NAMALWA (cell line): Measurements from ENCODE around the gene MUC5AC.
A peak's percentile ranks its signal among the peaks of the same experiment; 100 is the strongest.

Experiments used
- DNase-seq: peaks from one replicate; pipeline ENCODE4 v3.0.0-alpha.2; 2015; ENCODE audit warnings: low spot score

The MUC5AC gene

DNA sequence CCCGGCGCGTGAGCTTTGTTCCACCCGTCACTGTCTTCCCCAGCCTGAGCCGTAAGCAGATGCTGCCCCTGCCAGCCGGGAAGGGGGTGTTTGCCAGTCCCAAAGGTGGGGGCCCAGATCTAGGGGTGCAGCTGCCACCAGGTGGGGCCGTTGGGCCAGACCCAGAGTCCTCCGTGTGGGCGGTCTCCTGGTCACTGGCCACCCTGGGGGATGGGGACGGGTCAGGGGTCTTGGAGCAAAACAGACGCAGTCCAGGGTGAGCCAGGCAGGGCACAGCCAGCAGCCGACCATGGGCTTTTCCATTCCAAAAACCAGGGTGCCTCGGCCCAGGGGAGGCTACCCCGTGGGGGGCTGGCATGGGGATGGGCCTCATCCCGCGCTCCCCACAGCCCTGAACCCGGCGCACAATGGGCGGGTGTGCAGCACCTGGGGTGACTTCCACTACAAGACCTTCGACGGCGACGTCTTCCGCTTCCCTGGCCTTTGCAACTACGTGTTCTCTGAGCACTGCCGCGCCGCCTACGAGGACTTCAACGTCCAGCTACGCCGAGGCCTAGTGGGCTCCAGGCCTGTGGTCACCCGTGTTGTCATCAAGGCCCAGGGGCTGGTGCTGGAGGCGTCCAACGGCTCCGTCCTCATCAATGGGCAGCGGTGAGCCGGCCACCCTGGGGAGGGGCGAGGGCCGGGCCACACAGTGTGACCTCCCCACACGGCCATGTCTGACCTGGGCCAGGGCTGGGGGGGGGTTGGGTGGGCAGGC lies 68.7 kb downstream of the MUC5AC start:
- DNase-seq = no peak

DNA sequence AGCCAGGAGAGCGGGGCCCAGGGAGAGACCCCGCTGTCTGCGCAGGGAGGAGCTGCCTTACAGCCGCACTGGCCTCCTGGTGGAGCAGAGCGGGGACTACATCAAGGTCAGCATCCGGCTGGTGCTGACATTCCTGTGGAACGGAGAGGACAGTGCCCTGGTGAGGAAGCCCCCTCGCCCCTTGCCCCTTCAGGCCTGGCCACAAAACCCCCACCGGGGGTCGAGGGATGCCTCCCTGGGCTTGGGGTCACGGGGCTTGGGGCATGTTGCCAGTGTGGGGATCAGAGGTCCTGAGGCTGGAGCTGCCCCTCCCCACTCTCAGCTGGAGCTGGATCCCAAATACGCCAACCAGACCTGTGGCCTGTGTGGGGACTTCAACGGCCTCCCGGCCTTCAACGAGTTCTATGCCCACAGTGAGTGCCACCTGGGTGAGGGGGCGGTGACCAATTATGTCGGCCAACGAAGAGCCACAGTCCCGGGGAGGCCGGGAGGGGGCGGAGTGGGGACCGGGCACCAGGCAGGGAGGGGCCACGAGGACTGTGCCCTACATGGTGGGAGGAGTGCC lies 69.3 kb downstream of the MUC5AC start:
- no peak for DNase-seq

DNA sequence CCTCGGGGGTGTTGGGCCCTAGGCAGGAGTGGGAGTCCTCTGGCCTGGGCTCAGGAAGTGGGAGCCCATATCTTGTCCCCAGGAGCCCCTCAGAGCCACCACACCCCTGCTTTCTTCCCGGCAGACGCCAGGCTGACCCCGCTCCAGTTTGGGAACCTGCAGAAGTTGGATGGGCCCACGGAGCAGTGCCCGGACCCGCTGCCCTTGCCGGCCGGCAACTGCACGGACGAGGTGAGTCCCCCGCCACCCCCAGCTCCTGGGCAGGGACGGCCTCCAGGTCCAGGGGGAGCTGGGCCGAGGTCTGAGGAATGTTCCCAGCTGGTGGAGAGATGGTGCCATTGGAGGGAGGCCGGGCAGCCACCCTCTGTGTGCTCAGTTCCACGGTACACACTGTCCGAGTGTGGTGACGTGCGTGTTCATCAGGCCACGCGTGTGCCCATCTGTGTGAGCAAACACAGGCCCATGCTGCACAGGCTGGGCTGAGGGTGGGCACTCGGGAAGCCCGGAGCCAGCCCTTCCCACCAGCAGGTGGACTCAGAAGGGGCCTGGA lies 69.9 kb downstream of the MUC5AC start:
- no peak for DNase-seq

DNA sequence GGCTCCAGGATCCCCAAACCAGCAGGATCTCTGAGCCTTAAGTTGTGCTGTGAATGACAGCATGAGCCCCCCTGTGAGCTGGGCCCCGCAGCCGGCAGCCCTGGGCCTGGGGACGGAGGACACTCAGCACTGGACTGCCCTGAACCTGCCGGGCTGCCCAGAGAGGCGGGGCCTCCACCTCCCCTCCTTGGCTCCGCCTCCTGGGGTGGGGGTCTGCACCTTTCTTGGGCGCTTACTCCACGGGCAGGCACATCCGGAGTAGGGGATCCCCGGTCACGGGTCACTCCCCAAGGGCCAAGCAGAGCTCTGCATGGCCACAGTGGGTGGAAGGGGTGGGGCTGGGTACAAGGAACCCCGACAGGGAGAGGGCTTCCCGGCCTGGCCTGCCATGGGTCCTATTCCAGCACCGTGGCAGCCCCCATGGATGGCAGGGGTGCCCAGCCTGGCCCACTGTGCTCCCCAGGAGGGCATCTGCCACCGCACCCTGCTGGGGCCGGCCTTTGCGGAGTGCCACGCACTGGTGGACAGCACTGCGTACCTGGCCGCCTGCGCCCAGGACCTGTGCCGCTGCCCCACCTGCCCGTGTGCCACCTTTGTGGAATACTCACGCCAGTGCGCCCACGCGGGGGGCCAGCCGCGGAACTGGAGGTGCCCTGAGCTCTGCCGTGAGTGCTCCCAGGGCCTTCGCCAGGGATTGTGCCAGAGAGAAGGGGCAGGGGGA lies 70.5 kb downstream of the MUC5AC start:
- DNase-seq = no peak

DNA sequence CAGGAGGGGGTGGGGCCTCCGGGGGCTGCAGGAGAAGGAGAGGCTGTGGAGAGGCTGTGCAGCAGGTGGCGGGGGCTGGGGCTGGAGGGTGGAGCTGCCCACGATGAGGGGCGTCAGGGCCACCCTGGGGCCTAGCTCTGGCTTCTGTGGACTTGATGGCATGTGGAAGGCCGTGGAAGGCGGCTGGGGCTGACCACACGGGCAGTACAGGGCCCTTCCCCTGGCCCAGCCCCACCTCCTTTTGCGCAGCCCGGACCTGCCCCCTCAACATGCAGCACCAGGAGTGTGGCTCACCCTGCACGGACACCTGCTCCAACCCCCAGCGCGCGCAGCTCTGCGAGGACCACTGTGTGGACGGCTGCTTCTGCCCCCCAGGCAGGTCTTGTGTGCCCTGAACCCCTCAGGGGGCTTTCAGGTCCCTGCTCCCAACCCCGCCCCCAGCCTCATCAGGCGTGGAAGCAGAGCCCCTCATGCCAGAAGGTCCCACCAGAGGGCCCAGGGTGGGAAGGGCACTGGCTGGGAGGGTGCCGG lies 71.2 kb downstream of the MUC5AC start:
- DNase-seq = no peak

DNA sequence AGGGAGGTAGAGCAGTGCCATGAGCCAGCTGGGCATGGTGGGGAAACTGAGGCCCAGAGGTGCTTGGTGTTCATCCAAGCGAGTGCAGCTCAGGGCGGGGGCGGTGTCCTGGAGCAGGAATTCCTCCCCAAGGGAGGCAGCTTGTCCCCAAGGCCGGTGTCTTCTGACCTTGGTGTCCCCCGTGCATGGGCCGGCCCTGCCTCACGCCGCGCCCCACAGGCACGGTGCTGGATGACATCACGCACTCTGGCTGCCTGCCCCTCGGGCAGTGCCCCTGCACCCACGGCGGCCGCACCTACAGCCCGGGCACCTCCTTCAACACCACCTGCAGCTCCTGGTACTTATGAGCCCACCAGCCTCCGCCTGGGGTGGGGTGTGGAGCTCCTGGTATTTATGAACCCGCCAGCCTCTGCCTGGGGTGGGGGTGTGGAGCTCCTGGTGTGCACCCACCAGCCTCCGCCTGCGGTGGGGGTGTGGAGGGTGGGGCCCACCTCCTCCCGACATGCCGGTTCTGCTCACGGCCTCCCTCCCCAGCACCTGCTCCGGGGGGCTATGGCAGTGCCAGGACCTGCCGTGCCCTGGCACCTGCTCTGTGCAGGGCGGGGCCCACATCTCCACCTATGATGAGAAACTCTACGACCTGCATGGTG lies 71.8 kb downstream of the MUC5AC start:
- no peak for DNase-seq

DNA sequence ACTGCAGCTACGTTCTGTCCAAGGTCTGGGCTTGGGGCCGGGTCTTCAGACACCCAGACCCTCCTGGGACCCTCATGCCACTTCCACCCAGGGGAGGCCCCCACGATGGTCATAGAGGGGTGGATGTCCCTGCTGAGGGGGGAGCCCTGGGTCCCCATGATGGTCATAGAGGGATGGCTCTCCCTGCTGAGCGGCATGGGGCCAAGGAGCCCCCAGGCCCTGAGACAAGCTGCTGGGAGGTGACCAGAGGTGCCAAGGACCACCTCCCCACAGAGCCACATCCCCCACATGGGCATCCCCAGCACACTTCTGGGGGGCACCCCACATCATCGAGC lies 72.3 kb downstream of the MUC5AC start:
- no peak for DNase-seq

DNA sequence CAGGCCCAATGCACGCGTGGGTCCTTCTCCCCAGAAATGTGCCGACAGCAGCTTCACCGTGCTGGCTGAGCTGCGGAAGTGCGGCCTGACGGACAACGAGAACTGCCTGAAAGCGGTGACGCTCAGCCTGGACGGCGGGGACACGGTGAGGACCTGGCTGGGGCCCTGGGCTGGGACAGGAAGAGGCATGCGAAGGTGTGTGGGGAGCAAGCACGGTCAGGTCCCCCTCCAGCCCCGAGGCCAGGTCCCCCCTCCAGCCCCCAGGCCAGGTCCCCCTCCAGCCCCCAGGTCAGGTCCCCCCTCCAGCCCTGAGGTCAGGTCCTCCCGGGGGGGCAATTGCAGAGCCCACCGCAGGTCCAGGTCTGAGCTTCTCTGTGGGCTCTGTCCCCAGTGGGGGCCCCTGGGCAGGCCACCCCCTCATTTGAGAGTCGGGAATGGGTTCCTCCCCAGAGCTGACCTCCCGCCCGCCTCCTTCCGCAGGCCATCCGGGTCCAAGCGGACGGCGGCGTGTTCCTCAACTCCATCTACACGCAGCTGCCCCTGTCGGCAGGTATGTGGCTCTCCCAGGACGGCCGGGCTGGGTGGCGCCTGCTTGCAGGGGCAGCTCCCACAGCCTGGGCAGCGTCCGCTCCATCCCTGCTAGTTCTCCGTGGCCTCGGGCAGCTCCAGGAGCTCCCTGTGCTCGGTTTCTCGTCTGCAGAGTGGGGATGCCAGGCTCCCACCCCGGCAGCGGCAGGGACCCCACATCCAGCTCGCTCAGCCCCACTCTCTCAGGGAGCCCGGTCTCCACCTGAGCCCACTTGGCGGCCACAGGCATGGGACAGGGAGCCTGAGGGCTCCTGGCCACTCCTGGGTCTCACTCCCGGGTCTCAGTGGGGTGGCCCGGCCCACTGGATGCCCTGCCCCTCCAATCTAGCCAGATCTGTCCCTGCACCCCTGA lies 73.0 kb downstream of the MUC5AC start:
- DNase-seq = no peak

DNA sequence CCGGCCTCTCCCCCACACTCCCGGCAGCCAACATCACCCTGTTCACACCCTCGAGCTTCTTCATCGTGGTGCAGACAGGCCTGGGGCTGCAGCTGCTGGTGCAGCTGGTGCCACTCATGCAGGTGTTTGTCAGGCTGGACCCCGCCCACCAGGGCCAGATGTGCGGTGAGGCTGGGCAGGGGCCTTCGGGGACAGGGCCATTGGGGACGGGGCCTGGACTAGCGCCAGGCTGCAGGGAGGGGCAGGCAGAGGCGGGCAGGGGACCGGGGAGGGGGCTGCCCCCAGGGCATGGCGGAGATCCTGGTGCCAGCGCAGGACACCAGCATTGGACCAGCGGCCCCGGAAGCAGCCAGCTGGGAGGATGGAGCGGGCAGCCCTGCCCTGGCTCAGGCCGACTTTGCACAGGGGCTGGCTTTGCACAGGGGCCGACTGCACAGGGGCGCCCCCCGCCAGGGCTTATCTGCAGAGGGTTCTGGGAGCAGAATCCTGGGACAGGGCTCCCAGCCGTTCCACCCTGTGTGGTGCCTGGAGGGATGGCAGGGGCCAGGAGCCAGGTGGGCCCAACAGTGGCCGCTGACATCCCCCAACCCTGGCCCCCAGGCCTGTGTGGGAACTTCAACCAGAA lies 73.8 kb downstream of the MUC5AC start:
- DNase-seq = peak; percentile 47

DNA sequence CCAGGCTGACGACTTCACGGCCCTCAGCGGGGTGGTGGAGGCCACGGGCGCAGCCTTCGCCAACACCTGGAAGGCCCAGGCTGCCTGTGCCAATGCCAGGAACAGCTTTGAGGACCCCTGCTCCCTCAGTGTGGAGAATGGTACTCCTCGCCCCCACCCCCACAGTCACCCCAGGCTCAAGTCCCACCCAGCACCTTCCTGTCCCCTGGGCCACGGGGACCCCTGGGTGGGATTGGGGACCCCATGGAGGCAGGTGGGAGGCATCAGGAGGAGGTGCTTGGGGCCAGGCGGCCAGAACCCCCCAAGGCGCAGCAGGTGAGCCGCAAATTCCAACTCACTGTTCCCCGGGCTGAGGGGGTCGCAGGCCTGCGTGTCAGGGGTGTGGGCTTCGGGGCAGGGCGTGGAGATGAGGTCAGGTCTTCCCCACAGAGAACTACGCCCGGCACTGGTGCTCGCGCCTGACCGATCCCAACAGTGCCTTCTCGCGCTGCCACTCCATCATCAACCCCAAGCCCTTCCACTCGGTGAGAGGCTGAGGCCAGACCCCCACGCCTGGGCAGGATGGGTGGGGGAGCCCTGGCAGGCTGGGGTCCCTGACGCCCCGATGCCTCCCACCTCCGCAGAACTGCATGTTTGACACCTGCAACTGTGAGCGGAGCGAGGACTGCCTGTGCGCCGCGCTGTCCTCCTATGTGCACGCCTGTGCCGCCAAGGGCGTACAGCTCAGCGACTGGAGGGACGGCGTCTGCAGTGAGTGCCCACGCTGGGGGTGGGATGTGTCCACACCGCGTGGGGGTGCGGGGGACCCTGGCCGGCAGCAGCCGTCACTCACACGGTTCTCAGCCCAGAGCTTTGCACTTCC lies 74.5 kb downstream of the MUC5AC start:
- DNase-seq = no peak

DNA sequence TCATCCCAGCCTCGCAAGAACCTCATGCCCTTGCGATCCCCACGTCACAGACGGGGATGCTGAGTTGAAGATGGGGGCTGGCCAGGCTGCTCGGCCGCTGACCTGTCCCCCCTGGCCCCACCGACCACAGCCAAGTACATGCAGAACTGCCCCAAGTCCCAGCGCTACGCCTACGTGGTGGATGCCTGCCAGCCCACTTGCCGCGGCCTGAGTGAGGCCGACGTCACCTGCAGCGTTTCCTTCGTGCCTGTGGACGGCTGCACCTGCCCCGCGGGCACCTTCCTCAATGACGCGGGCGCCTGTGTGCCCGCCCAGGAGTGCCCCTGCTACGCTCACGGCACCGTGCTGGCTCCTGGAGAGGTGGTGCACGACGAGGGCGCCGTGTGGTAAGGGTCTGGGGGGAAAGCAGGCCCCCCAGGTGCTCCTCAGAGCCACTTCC lies 75.1 kb downstream of the MUC5AC start:
- DNase-seq = no peak

DNA sequence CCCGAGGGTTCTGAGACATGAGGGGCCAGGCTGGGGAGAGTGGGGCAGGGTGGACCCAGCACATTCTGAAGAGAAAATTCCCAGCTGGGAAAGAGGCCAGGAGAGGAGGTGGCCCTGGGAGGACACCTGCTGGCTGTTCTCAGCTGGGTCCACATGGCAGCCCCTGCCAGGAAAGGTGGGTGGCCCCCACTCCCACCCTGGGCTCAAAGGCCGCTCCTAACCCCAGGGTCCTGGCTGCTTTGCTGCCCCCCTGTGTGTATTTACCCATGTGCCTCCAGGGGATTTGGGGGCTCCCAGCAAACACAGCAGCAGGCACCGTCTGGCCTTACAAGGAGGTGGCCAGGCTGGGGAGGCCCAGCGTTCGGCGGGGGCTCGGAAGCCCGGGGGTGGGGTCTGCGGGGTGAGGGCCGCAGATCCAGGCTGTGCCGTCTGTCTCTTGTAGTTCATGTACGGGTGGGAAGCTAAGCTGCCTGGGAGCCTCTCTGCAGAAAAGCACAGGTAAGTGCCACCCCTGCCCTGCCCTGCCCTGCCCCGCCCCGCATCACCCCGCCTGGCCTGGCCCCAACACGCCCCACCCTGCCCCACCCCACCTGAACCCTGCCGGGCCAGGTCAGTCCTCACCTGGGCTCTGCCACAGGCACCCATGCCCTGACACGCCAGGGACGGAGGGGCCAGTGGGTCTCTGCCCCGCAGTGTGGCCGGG lies 75.7 kb downstream of the MUC5AC start:
- DNase-seq = no peak

DNA sequence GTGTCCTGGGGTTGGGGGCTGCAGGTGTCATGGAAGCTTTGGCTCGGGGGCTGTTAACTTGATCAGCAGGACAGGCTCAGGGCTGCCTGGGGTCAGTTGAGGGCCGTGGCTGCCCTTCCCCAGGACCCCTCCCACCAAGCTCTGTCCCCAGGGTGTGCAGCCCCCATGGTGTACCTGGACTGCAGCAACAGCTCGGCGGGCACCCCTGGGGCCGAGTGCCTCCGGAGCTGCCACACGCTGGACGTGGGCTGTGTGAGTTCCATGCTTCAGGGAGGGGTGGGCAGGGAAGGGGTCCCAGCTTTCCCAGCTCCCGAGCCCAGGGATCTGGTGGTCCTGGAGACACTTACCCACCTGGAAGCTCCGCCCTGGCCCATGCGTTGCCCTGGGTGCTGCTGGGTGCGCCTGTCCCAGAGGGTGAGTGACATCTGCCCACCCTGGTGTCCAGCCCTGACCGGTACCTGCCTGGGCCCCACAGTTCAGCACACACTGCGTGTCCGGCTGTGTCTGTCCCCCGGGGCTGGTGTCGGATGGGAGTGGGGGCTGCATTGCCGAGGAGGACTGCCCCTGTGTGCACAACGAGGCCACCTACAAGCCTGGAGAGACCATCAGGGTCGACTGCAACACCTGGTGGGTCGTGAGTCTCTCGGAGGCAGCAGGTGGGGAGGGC lies 76.4 kb downstream of the MUC5AC start:
- no peak for DNase-seq

DNA sequence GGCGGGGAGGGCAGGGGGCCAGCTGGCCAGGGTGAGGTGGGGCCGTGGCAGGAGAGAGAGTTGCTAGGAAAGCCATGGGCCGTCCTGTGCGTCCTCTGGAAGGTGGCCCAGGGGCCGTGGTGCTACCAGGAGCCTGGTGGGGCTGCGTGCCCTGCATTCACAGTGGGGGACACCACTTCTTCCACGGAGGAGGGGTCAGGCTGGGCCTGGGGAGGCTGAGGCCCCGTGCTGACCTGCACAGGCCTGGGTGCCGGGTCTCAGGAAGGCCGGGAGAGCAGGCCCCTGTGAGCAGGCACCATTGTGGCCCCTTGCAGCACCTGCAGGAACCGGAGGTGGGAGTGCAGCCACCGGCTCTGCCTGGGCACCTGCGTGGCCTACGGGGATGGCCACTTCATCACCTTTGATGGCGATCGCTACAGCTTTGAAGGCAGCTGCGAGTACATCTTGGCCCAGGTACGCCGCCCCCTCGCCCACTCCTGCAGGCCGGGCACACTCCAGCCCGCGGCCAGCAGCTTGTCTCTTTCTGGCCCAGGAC lies 77.1 kb downstream of the MUC5AC start:
- DNase-seq = no peak

DNA sequence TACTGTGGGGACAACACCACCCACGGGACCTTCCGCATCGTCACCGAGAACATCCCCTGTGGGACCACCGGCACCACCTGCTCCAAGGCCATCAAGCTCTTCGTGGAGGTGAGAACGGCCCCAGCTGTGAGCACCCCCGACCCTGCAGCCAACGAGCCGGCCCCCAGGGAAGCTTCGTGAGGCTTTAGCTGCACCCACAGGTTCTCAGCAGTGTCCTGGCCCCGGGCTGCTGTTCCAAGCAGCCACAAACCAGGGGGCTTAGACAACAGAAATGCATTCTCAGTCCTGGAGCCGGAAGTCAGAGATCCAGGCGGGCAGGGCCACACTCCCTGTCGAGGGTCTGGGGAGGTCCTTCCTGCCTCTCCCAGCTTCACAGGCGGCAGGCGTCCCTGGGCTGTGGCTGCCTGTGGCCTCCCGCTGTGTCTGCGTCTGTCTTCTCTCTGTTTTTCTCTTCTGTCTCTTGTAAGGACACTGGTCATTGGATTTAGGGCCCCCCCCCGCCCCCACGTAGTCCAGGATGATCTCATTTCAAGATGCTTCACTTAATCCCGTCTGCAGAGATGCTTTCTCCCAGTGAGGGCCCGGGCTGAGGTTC lies 77.7 kb downstream of the MUC5AC start:
- no peak for DNase-seq

DNA sequence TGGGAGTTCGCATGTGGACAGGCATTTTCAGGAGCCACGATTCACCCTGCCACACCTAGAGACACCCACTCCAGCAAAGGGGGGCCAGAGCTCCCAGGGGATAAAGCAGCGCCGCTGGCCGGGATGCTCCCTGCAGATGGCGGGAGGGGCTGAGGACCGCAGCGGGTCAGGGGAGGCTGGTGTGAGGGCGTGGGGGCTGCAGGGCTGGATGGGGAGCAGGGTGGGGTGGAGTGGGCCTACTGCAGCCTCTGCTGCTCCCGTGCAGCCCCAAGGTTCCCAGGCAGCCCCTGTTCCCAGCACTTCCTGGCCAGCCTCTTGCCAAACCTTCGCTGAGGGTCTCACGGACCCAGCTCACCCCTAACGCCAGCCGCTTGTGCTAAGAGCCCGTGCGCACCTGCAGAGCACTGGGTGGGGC lies 78.2 kb downstream of the MUC5AC start:
- DNase-seq = no peak

DNA sequence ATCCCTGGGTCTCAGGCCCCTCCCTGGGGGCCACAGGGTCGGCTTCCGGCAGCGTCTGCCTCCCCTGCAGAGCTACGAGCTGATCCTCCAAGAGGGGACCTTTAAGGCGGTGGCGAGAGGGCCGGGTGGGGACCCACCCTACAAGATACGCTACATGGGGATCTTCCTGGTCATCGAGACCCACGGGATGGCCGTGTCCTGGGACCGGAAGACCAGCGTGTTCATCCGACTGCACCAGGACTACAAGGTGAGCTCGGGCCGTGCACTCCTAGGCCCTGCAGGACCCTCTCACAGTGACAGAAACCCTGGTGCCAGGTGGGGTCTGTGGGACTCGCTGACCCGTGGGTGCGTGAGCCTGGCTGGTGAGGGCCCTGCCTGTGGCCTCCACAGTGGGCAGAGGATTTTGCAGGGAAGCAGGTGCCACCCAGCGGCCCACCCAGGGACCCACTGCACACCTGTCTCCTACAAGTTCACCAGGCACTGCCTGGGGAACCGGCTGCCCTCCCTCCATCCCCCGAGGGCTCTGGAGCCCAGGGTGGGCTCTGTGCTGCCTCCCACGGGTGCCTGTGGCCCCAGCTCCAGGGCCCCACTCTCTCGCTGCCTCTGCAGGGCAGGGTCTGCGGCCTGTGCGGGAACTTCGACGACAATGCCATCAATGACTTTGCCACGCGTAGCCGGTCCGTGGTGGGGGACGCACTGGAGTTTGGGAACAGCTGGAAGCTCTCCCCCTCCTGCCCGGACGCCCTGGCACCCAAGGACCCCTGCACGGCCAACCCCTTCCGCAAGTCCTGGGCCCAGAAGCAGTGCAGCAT lies 78.8 kb downstream of the MUC5AC start:
- DNase-seq = no peak
